HG03045 (cell line): ENCODE data around the gene FAM222A.

Experiments used
- ATAC-seq: cut with Tn5 transposase; IDR thresholded peaks from one replicate; pipeline ENCODE4 v1.9.1; 2021; ENCODE audit warnings: mild to moderate bottlenecking, moderate library complexity; ENCODE audit not compliant: unreplicated experiment

The FAM222A gene

GRCh38 chr12:109710747-109711595 is 2.7 kb upstream of the FAM222A start:
- no peak for ATAC-seq

DNA sequence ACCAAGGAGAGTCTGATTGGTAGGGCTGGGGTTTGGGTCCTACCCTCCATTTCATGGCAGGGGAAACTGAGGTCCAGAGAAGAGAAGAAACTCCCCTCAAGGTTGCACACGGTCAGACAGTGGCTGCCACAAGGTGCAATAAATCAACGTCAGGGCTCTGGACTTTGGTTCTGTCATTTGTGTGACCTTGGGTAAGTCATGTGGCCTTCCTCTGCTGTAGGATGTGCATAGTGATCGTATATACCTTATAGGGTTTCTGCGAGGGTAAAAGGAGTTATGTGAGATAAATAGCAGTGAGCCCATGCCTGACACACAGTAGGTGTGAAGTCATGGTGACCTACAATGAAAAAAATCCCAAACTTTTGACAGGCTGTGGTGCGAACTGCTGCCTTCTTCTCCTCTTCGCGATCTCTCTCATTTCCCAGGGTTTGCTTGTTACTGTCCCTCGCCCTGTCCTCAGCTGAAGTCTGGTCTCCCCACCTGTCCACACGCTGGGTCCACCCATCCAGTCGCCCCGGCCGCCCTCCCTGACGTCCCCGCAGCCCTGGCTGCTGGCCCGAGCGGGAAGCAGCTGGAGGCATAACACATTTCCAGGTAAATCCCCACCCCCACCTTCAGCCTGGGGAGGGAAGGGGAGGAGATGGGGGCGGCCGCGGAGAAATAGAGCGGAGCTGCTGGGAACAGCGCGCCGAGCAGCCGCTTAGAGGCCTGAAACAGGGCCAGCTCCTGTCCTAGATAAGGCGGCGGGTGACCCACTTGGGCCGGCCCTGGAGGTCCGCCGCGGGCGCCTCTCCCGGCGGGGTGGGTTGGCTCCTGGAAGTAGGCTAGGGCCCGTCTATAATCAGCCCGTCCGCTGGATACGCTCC is 1.8 kb upstream of the FAM222A start:
- ATAC-seq: no peak

DNA sequence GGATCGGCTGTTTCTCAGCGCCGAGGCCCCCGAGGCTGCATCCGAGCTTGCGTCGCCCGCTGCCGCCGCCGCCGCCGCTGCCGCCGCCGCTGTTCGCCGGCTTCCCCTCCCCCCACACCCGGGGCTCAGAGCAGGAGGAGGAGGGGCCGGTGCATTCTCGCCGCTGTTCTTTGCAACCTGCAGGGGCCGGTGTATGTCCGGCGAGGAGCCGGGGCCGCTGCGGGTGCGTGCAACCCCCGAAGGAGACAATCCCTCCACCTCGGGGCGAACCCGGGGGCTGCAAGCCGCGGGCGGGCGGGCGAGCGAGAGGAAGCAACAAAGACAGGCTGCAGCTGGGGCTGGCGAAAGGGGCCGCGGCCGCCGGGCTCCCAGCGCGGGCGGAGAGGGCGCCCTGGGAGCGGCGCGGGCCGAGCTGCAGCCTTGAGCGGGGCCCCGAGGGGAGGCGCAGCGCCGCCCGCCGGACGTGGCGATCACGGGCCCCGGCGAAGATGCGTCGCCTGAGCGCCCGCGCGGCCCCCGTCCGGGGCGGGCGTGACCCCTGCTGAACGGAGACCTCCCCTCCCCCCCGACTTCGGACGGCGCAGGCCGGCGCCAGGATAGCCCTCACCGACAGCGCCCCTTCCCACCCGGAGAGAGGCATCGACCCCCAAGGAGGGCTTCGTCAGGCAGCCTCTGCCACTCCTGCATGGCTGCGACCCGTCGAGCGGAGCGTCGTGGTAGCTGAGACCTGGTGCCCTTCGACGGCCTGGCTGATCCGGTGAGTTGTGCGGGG is 702 bp downstream of the FAM222A start:
- ATAC-seq: peak; percentile 18

DNA sequence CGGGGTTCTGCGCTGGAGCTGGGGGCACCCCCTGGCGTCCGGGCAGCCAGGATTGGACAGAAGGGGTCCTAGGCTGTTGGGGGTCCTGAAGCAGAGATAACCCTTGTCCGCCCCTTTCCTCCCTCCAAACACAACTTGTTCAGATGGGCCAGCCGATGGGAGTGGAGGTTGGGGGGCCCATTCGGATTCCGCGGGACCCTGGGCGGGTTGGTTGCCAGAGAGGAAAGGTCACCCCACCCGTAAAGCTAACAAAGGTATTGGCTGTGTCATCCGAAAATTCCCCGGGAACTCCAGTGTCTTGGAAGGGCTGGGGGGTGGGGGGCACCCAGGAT is 1.3 kb downstream of the FAM222A start:
- ATAC-seq: no peak

- ATAC-seq: no peak
These were observed 1.9 kb downstream of the FAM222A start for GRCh38 chr12:109715310-109716091.

DNA sequence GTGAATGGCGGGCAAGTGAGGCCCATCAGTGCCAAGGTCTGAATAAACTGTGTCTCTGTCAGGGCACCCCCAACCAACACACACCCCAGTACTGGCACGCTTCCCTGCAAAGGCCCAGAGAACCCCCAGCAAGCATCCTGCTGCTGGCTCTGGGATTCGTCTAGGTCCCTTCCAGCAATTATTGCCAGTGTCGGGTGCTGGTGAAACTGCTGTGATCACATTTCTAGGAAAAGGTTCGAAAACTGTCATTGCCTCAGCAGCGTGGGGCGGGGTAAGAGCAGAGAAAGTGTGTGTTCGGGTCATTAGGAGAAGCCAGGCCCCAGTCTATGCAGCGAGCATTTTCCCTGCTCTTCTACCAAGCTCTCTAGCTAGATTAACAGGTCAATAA is 2.5 kb downstream of the FAM222A start:
- ATAC-seq: no peak

- no peak for ATAC-seq
These were observed 3.1 kb downstream of the FAM222A start for GRCh38 chr12:109716512-109717389.

- ATAC-seq: no peak
These were observed 4.0 kb downstream of the FAM222A start for GRCh38 chr12:109717390-109718357.

- no peak for ATAC-seq
These were observed 4.8 kb downstream of the FAM222A start for GRCh38 chr12:109718390-109718789.

DNA sequence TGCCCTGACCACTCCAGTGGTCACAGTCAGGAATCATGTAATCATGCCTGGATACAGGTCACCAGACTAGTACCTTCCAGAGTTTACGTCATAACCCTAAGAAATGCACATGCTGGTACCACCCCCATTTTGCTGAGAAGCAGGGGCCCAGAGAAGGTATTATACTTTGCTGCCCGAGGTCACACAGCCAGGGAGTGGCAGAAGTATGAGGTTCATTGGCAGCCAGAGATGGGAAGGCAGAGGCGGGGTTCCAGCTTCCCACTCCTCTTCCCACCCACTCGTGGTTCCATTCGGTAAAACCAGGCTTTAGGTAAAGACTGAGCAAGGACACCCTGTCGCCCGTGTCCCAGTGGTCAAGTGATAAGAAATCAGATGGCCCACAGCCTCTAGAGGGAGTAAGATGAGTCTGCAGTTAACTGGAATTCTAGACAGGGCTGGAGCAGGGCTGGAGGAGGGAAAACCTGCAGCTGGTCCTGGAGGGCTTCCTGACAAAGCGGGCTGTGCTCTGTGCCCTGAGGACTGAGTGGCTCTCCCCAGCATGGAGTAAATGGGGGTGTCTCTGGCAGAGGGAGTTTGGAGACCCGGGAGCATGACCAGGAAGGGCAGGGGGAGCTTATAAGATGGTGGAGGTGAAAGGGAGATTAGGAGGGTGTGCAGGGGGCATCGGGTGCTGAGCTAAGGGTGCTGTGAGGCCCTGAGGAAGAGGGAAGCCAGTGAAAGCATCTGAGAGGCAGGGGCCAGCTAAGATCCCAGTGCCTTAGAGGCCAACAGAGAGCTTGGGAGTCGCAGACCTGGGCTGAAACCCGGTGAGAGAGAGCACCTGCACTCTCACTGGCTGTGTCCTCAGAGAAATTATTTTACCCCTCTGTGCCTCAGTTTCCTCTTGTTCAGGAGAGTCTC is 5.7 kb downstream of the FAM222A start:
- ATAC-seq: no peak

DNA sequence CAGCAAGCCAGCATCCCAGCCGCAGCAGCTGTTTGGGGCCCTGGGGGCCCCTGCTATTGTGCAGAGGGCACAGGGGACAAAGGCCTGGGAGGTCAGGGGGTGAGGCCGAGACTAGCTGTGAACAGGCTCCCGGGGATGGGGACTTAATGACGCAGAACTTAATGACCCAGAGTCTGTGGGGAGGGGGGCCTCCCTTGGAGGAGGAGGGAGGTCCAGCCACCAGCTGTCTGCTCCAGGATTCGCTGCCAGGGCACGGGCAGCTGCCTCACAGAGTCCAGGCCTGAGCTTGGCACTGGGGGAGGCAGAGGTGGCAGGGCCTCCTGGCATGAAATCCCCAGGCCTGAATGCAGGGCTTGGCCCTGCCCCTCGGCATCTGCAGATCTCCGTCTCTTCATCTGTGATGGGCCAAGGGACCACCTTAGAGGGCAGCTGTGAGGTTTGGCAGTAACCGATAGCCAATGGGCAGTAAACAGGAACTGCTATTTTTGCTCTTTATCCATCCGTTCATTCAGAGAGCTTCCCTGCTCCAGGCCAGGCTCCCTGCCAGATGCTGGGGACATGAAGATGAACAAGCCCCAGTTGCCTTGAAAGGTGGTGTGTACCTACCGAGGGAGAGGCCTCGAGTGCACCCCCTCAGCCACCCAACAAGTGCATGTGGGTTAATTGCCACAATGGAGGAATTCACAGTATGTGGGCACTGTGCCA is 6.7 kb downstream of the FAM222A start:
- no peak for ATAC-seq

DNA sequence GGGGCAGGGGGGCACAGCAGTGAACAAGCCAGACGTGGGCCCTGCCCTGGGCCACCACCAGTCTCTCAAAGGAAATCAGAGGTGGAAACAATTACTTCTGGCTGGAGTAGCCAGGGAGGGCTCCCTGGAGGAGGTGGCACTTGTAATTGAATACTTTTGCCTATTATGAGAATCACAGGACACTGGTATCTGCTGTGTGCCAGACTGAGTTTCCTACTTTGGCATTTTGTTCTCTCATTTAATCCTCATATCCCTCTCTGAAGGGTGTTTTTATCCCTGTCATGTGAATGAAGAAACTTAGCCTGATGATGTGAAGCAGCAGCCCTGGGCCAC is 7.2 kb downstream of the FAM222A start:
- ATAC-seq: no peak

- ATAC-seq: no peak
These were observed 7.7 kb downstream of the FAM222A start for GRCh38 chr12:109721276-109721675.

- ATAC-seq: no peak
These were observed 8.5 kb downstream of the FAM222A start for GRCh38 chr12:109722022-109722720.

- ATAC-seq: no peak
These were observed 9.1 kb downstream of the FAM222A start for GRCh38 chr12:109722721-109723094.

DNA sequence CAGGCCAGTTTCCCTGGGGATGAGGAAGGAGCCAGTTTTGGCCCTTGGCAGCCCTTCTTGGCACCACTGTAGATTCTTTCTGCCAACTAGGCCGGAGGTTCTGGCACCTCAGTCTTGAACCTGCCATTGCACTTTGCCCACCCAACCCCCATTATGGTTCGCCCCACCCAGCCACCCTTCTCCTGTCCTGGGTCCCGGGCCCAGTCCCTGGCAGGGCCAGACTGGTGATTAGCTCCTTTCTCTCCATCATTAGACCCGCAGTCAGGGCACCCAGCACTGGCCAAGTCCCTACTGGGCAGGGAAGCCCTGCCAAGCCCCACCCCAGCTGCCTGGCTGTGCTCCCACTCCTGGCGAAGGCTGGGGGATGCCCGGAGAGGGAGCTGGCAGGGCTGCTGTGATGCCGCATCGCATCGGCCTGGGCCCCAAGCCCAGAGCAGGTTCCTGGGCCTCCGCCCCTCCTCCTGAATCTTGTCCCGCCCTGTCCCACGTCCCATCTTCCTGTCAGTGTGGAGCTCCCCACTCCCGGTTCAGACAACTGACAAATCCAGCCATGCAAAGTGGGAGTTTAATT is 9.8 kb downstream of the FAM222A start:
- ATAC-seq: no peak
